Stimulated activated CD8-positive, alpha-beta memory T cell treated with anti-CD3 and anti-CD28 coated beads, Interleukin-12 subunit alpha, Interleukin-12 subunit beta, amount 100 ng/mL, for 1 hour (primary cell): ENCODE results near the gene SCARB2.

Experiments used
- DNase-seq: peaks from one replicate; pipeline ENCODE4 v3.0.0-alpha.2; 2020; ENCODE audit warnings: low read depth

Gene SCARB2

GRCh38 chr4:76198411-76199237 lies 15.0 kb downstream of the SCARB2 start:
- no peak for DNase-seq

- DNase-seq = no peak
These were observed 15.6 kb downstream of the SCARB2 start for GRCh38 chr4:76197971-76198410.

GRCh38 chr4:76197031-76197743 lies 16.4 kb downstream of the SCARB2 start:
- no peak for DNase-seq

- DNase-seq = no peak
These were observed 17.2 kb downstream of the SCARB2 start for GRCh38 chr4:76196376-76196775.

GRCh38 chr4:76195326-76195725 lies 18.3 kb downstream of the SCARB2 start:
- DNase-seq = no peak

GRCh38 chr4:76194325-76194724 lies 19.3 kb downstream of the SCARB2 start:
- no peak for DNase-seq

GRCh38 chr4:76192236-76192635 lies 21.4 kb downstream of the SCARB2 start:
- DNase-seq = no peak

GRCh38 chr4:76188557-76188956 lies 25.1 kb downstream of the SCARB2 start:
- no peak for DNase-seq

GRCh38 chr4:76188149-76188548 lies 25.5 kb downstream of the SCARB2 start:
- DNase-seq = no peak

- no peak for DNase-seq
These were observed 26.5 kb downstream of the SCARB2 start for GRCh38 chr4:76187152-76187551.

- no peak for DNase-seq
These were observed 31.2 kb downstream of the SCARB2 start for GRCh38 chr4:76182463-76182862.

GRCh38 chr4:76179398-76180318 lies 34.0 kb downstream of the SCARB2 start:
- DNase-seq = peak; percentile 74

GRCh38 chr4:76178296-76178695 lies 35.3 kb downstream of the SCARB2 start:
- no peak for DNase-seq

- no peak for DNase-seq
These were observed 35.9 kb downstream of the SCARB2 start for GRCh38 chr4:76177709-76178108.

- DNase-seq = no peak
These were observed 38.3 kb downstream of the SCARB2 start for GRCh38 chr4:76175336-76175735.

- no peak for DNase-seq
These were observed 39.4 kb downstream of the SCARB2 start for GRCh38 chr4:76174216-76174615.

- DNase-seq = no peak
These were observed 44.9 kb downstream of the SCARB2 start for GRCh38 chr4:76168688-76169087.

- no peak for DNase-seq
These were observed 47.1 kb downstream of the SCARB2 start for GRCh38 chr4:76166480-76166879.

- no peak for DNase-seq
These were observed 53.3 kb downstream of the SCARB2 start for GRCh38 chr4:76160355-76160754.

GRCh38 chr4:76156635-76157034 lies 57.0 kb downstream of the SCARB2 start:
- DNase-seq = no peak

- DNase-seq = no peak
These were observed 57.6 kb downstream of the SCARB2 start for GRCh38 chr4:76155979-76156378.

- DNase-seq = no peak
These were observed 60.3 kb downstream of the SCARB2 start for GRCh38 chr4:76153356-76153755.
